Endometrium (tissue), 2 donors: ENCODE measurements around the gene DNAJB8.

Experiments used
- FAIRE-seq: peaks from 2 replicates; lab custom pipeline; 2012; peaks lifted over from hg19 to GRCh38; lab: Jason Lieb, UNC
- donor health status: control.
- donor health status: control.

Gene DNAJB8

GRCh38 chr3:128425142-128425845 is 41.4 kb downstream of the DNAJB8 start:
- no peak for FAIRE-seq

DNA sequence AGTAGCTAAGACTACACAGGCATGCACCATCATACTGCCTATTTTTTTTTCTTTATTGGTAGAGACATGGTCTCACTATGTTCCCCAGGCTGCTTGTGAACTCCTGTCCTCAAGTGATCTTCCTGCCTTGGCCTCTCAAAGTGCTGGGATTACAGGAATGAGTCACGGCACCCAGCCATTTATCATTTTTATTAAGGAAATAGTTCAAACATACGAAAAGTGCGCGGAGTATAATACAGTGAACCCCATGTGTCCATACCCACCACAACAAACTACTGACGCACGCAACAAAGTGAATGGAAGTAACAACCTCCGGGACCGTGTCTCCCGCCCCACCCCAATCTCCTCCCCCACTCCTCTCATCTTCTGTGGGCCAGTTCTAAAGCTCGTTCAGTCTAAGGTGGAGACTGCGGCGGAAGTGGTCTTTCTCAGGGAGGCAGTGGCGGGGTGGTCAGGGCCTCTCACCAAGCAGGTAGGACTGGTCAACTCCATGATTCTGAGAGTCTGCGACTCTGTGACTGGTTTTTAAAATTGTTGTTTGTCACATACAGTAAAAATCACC is 42.1 kb downstream of the DNAJB8 start:
- no peak for FAIRE-seq

DNA sequence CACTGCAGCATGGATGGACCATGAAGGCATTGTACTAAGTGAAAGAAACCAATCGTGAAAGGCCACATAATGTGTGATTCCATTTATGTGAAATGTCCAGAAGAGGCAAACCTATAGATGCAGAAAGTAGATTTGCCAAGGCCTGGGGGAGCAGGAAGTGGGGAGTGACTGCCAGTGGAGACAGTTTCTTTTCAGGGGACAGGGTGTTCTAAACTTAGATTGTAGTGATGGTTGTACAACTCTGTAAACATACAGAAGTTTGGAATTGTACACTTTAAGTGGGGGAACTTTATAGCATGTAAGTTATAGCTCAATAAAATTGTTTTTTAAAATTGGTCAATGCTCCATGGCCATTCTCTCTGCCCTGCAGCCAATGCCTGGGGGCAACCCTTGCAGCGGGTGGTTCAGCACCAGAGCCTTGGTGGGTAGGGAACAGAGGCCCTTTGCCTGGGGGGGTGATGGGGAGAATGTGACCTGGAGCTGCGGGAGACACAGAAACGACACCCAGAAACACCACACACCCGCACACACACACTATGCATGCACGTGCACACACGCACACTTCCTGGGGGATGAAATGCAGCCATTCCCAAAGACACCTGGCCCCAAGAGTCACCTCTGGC is 43.1 kb downstream of the DNAJB8 start:
- FAIRE-seq, result no peak

GRCh38 chr3:128422762-128423524 is 43.7 kb downstream of the DNAJB8 start:
- no peak for FAIRE-seq

GRCh38 chr3:128421966-128422365 is 44.7 kb downstream of the DNAJB8 start:
- no peak for FAIRE-seq

- FAIRE-seq, result no peak
Observed at GRCh38 chr3:128421439-128421836, 45.3 kb downstream of the DNAJB8 start.

DNA sequence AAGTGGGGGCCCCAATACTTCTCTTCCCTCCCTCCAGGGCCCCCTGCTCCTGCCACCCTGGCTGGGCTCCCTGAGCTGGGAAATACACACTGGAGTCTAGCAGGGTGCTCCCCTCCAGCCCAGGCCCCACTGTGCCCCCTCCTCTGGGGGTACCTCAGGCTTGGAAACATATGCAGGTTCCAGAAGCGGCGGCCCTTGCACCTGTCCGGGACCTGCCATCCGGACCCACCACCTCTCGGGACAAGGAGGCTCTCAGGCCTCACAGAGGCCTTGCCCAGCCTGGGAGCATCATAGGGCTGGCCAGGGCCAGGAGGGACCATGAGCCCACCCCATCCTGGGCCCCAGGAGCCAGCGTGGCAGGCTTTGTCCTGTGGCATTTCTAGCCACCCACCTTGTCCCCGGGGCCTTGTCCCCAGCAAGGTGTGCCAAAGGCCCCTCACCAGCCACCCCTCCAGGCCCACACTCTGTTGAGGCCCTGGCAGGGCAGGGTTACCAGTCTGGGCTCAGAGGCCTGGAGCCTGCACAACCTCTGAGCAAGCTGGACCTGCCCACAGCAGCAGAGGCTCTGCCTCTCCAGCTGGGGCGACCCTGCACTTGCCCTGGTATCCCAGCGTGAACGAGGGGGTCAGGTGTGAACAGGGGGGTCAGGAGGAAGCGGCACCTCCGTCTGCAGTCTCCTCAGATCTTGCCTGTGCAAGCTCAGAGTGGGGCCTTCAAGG is 45.8 kb downstream of the DNAJB8 start:
- FAIRE-seq, result no peak

DNA sequence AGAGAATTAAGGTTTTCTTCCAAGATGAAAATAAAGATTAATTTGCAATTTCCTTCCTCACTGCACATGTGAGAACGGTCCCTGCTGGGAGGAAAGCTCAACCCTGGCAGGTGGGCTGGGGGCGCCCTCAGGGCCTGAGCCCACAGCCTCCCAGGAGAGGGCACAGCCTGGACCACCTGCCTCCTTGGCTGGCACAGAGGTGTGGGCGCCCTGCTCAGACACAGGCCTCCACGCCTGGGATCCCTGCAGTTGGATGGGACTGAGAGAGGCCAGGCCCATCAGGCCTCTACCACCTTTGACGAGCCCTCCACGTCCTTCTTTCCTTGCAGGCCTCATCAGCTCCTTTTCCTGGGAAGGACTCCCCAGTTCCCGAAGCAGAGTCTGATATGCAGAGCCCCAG is 46.4 kb downstream of the DNAJB8 start:
- FAIRE-seq, result no peak

DNA sequence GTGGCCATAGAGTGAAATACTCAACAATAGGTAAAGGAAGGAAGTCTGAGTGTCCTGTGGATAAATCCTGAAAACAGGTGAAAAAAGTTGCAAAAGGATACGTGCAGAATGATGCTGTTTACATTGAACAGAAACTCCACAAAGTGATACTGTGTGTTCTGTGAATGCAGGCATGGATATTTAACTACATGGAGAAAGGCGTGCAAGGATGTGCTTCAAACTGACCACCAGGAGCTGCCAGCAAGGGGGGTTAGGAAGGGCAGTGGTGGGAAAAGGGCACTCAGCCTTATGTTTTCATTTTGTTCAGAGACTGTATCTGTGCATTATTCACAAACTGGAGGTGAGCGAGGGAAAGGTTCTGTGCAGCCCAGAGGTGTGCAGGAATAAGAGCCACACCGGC is 47.4 kb downstream of the DNAJB8 start:
- FAIRE-seq, result no peak

DNA sequence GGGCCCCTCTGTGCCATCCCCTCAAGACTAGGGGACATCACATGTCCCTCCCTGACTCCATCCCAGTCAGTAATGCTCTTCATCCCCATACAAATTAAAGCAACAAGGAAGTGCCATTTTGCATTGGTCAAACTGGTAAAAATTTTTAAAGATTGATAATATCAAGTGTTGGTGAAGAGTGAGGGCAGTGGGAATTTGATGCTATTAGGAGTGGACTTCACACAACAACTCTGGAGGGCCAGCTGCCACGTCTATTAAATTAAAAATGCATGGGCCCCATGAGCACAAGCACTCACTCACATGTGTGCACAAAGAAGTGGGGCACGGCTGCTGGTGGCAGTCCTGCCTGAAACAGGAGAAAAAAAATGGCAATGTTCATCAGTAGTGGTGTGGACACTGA is 47.8 kb downstream of the DNAJB8 start:
- FAIRE-seq, result no peak

- no peak for FAIRE-seq
Observed at GRCh38 chr3:128416578-128417211, 50.0 kb downstream of the DNAJB8 start.

DNA sequence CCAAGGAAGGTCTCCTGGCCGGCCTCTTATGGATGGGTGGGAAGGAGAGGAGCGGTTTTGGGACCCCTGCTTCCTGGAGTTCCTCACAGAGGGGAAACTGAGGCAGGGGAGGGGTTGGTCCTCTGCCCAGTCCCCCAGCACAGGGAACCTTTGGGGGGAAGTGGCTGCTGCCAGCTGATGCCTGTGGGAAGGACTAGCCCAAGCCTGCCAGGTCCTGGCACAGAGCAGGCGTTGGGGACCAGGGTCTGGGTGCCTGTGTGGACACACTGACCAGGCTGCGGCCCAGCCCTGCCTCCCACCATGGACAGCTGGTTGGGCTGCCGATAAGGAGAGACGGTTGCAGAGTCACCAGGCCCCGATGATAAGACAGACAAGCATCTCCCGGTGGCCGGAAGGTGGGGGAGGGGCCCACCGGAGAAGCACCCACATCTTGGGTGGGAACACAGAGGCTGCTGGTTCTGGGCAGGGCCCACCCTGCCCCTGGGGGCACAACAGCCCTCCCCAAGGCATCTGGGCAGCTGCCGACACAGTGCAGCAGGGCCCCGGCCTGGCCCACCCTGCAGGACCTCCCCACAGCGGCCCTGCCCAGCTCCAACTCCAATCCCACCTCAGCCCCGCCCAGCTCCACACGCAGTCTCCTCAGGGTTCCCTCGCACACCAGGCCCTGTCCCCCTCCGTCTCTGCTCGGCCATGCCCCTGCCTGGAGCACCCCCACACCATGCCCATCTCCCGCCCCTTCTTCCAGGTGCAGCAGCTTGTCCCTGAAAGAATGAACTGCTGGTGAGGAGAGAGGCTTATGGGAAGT is 50.7 kb downstream of the DNAJB8 start:
- FAIRE-seq, result no peak

GRCh38 chr3:128415200-128415772 is 51.4 kb downstream of the DNAJB8 start:
- no peak for FAIRE-seq

- no peak for FAIRE-seq
Observed at GRCh38 chr3:128413413-128414205, 53.1 kb downstream of the DNAJB8 start.

DNA sequence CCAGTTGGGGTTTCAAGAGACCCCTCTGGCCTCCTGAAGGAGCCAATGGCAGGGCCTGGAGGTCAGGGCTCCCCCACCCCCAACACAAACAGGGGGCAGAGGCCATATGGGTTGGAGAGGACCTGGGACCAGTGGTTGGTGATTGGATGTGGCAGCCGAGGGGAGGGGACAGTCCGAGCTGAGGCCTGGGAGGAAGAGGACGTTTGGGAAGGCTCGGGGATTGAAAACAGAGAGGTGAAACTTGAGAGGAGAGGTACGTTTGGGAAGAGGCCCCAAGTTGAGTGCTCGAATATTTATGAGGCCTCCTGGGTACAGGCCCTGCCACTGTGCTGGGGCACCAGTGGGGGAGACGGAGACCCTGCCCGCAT is 53.7 kb downstream of the DNAJB8 start:
- no peak for FAIRE-seq
